ENCODE data around the gene NECTIN1. TPM values are rescaled to one million over a fixed set of nuclear protein-coding genes. Genes with fewer than 3 reads are reported as not detected.

NECTIN1 gene
- total and polyA plus RNA-seq, 2 of the 4 experiments (the other 2 are of a cell fraction): 2.3 to 4.2 TPM

GRCh38 chr11:119765628-119766027, 36.6 kb upstream of the NECTIN1 start:
- TF ChIP-seq USF2 (IDR thresholded peaks at IDR 0.05; ENCODE audit: low read depth, low read length) (no peak), MAFK (IDR thresholded peaks at IDR 0.05; ENCODE audit: low read depth, low read length) (no peak), RAD21 (IDR thresholded peaks at IDR 0.05; ENCODE audit: low read length) (no peak), CHD1 (IDR thresholded peaks at IDR 0.05; ENCODE audit: low read depth, low read length) (no peak), POLR2A (IDR thresholded peaks at IDR 0.05; ENCODE audit: low read depth, low read length) (no peak), FOS (IDR thresholded peaks at IDR 0.05; ENCODE audit: low read depth, low read length) (no peak), ELK1 (IDR thresholded peaks at IDR 0.05; ENCODE audit: borderline replicate concordance, low read depth, low read length) (no peak), CTCF (conservative IDR thresholded peaks at IDR 0.05; ENCODE audit: low read depth, low read length) (no peak), SMC3 (IDR thresholded peaks at IDR 0.05; ENCODE audit: low read depth, low read length) (no peak), BHLHE40 (IDR thresholded peaks at IDR 0.05; ENCODE audit: low read depth, low read length) (no peak), CEBPB (IDR thresholded peaks at IDR 0.05; ENCODE audit: low read depth, low read length) (no peak), NFE2L2 (IDR thresholded peaks at IDR 0.05; ENCODE audit: low read depth, low read length) (no peak)
- Histone ChIP-seq H2BK15ac (ENCODE audit: low read depth, low read length) (no peak overlapping the region), H3K4me1 (ENCODE audit: control insufficient read depth, insufficient read depth, low read length) (no peaks in the 10 kb centered on the region), H3K9me3 (ENCODE audit: control insufficient read depth, insufficient read depth, low read length) (no peaks in the 10 kb centered on the region; the same call in 1 of the 2 replicates), H4K5ac (ENCODE audit: low read depth, low read length) (no peak overlapping the region), H4K8ac (ENCODE audit: low read depth in 2 of 2, low read length in 2 of 2) (no peak overlapping the region), H3K18ac (ENCODE audit: low read depth, low read length) (no peak overlapping the region), H2BK120ac (ENCODE audit: low read depth, low read length) (no peak overlapping the region), H2BK5ac (ENCODE audit: low read depth, low read length, poor library complexity, severe bottlenecking) (no peak overlapping the region), H3K79me1 (ENCODE audit: low read depth in 1 of 2, low read length in 2 of 2) (no peaks in the 10 kb centered on the region), H3K27ac (ENCODE audit: insufficient read depth, low read length) (no peak overlapping the region), H3K27me3 (ENCODE audit: control insufficient read depth, insufficient read depth, low read length) (peaks cover 14% of the 10 kb centered on the region), H2AK5ac (ENCODE audit: low read depth, low read length) (no peak overlapping the region), H2AFZ (replicated peaks; ENCODE audit: low read length, poor library complexity) (no peak overlapping the region), H4K91ac (ENCODE audit: insufficient read depth, low read depth, low read length) (no peak overlapping the region), H3K4me3 (ENCODE audit: insufficient read depth, low read depth, low read length) (no peak overlapping the region), H4K20me1 (ENCODE audit: insufficient read depth, low read length) (no peaks in the 10 kb centered on the region), H2BK20ac (ENCODE audit: low read depth, low read length) (no peak overlapping the region), H2AK9ac (replicated peaks; ENCODE audit: low read depth, low read length, poor library complexity) (no peak overlapping the region), H3K36me3 (ENCODE audit: control insufficient read depth, insufficient read depth, low read length) (no peaks in the 10 kb centered on the region), H3K23ac (ENCODE audit: low read depth, low read length) (no peak overlapping the region), H3K56ac (ENCODE audit: extremely low read depth, insufficient read depth, low read length) (no peak overlapping the region), H3K14ac (replicated peaks; ENCODE audit: low read depth, low read length) (no peak overlapping the region), H3K9me1 (ENCODE audit: insufficient read depth, low read length) (no peaks in the 10 kb centered on the region), H3K4me2 (ENCODE audit: low read depth, low read length) (no peak overlapping the region), H3K4ac (ENCODE audit: low read depth, low read length) (no peak overlapping the region), H3K9ac (ENCODE audit: low read depth, low read length) (no peak overlapping the region)
- dilution Hi-C loops (cut with HindIII; ENCODE audit: low sequenced_read_pairs, unreplicated experiment) (no loop called here), in situ Hi-C loops (cut with MboI; ENCODE audit: low sequenced_read_pairs) (no loop called here), intact Hi-C loops (cut with micrococcal nuclease) (no loop called here)
- DNase-seq (no peak), ATAC-seq (ENCODE audit: low read depth) (no peak)
- BruUV-seq (replicated peaks): no TSS peak
- CTCF ChIA-PET: no interaction called here
- POLR2A ChIA-PET (ENCODE audit: unreplicated experiment): no interaction called here
- WGBS, 2 experiments (ENCODE audit: extremely low coverage in 2 of 2, insufficient read length in 1 of 2): 14% methylated on average over 1 of the region's 4 CpGs; no CpG with 5 or more reads in 1 of the 2 experiments

All from IMR-90 (cell line).